ENCODE results near the gene C2orf78.
"Not testable (repeated sequence)": the region's sequence is repeated elsewhere in the genome, so short reads cannot be mapped to it uniquely, and the experiment has no call there.

DNA sequence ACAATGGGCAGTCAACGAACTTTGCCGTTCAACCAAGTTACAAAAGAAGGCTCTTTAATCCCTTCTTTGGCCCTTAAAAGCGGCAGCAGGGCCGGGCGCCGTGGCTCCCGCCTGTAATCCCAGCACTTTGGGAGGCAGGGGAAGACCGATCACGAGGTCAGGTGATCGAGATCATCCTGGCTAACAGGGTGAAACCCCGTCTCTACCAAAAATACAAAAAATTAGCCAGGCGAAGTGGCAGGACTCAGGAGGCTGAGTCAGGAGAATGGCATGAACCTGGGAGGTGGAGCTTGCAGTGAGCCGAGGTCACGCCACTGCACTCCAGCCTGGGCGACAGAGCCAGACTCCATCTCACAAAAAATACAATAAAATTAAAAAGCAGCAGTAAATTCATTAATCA lies 581 bp upstream of the C2orf78 start:
- not testable (repeated sequence) for TF ChIP-seq CTCF (IDR thresholded peaks at IDR 0.05; ENCODE audit: poor library complexity, severe bottlenecking); POLR2AphosphoS5 (IDR thresholded peaks at IDR 0.05); REST (IDR thresholded peaks at IDR 0.05; ENCODE audit: borderline replicate concordance); EZH2 (IDR thresholded peaks at IDR 0.05; ENCODE audit: borderline replicate concordance, insufficient read depth, low read length, poor library complexity, severe bottlenecking); SMC3 (conservative IDR thresholded peaks at IDR 0.05; ENCODE audit: poor library complexity)
